ENCODE data around the gene RALBP1.

- TF ChIP-seq CTCF (IDR thresholded peaks at IDR 0.05 in 2 of 3, conservative IDR thresholded peaks at IDR 0.05 in 1 of 3; ENCODE audit: borderline replicate concordance in 1 of 3, insufficient read depth in 1 of 3, low read depth in 2 of 3, low read length in 2 of 3) (no peak), JUND (IDR thresholded peaks at IDR 0.05) (no peak), MAX (IDR thresholded peaks at IDR 0.05) (no peak), POLR2A (IDR thresholded peaks at IDR 0.05; ENCODE audit: borderline replicate concordance, extremely low read depth, insufficient read depth, insufficient read length) (no peak), ATF3 (IDR thresholded peaks at IDR 0.05) (no peak)
Observed at GRCh38 chr18:9571546-9571945, 96.2 kb downstream of the RALBP1 start.
